Measurements from ENCODE around the gene IQGAP1.
A peak's percentile ranks its signal among the peaks of the same experiment; 100 is the strongest.
"Not testable (repeated sequence)": the region's sequence is repeated elsewhere in the genome, so short reads cannot be mapped to it uniquely, and the experiment has no call there.

Gene IQGAP1

GRCh38 chr15:90493647-90494046, 105.6 kb downstream of the IQGAP1 start:
- DNase-seq: no peak

- no peak for DNase-seq
Measured at GRCh38 chr15:90495067-90495466, 107.0 kb downstream of the IQGAP1 start.

- no peak for DNase-seq
Measured at GRCh38 chr15:90496791-90497190, 108.7 kb downstream of the IQGAP1 start.

- no peak for DNase-seq
Measured at GRCh38 chr15:90497376-90497775, 109.3 kb downstream of the IQGAP1 start.

- DNase-seq: no peak
Measured at GRCh38 chr15:90497912-90498311, 109.9 kb downstream of the IQGAP1 start.

GRCh38 chr15:90500171-90500570, 112.1 kb downstream of the IQGAP1 start:
- DNase-seq: no peak

- DNase-seq: no peak
Measured at GRCh38 chr15:90501898-90502297, 113.9 kb downstream of the IQGAP1 start.

- DNase-seq: not testable (repeated sequence)
Measured at GRCh38 chr15:90510781-90511180, 122.7 kb downstream of the IQGAP1 start.

- not testable (repeated sequence) for DNase-seq
Measured at GRCh38 chr15:90511211-90511618, 123.2 kb downstream of the IQGAP1 start.

- no peak for DNase-seq
Measured at GRCh38 chr15:90512276-90512675, 124.2 kb downstream of the IQGAP1 start.

GRCh38 chr15:90512981-90513380, 124.9 kb downstream of the IQGAP1 start:
- no peak for DNase-seq

- DNase-seq: no peak
Measured at GRCh38 chr15:90513448-90513847, 125.4 kb downstream of the IQGAP1 start.

- DNase-seq: not testable (repeated sequence)
Measured at GRCh38 chr15:90513893-90514292, 125.9 kb downstream of the IQGAP1 start.

- DNase-seq: no peak
Measured at GRCh38 chr15:90519688-90520087, 131.6 kb downstream of the IQGAP1 start.

GRCh38 chr15:90520365-90520764, 132.3 kb downstream of the IQGAP1 start:
- DNase-seq: no peak

- DNase-seq: no peak
Measured at GRCh38 chr15:90523373-90523772, 135.3 kb downstream of the IQGAP1 start.

GRCh38 chr15:90524018-90524803, 136.2 kb downstream of the IQGAP1 start:
- DNase-seq: not testable (repeated sequence)

- DNase-seq: no peak
Measured at GRCh38 chr15:90529011-90529370, 140.9 kb downstream of the IQGAP1 start.

- peak; percentile 16 for DNase-seq
Measured at GRCh38 chr15:90529371-90530249, 141.6 kb downstream of the IQGAP1 start, which contains the start of gene CRTC3. CRTC3 (plus strand) TSS chr15:90529923; CDS start chr15:90530072, 149 bp downstream.

- DNase-seq: no peak
Measured at GRCh38 chr15:90530250-90531051, 142.4 kb downstream of the IQGAP1 start.

GRCh38 chr15:90531147-90531546, 143.1 kb downstream of the IQGAP1 start:
- no peak for DNase-seq

GRCh38 chr15:90535254-90535653, 147.2 kb downstream of the IQGAP1 start:
- DNase-seq: no peak

- DNase-seq: no peak
Measured at GRCh38 chr15:90539789-90540188, 151.7 kb downstream of the IQGAP1 start.
